SH-SY5Y (cell line): ENCODE data around the gene THUMPD2.

Experiments
- GATA2 ChIP-seq: IDR thresholded peaks from 2 replicates; pipeline ENCODE4 v1.6.1; 2011; ENCODE audit warnings: mild to moderate bottlenecking, low read depth, low read length
- GATA3 ChIP-seq: IDR thresholded peaks from 2 replicates; pipeline ENCODE4 v1.6.1; 2011; ENCODE audit warnings: low read depth, mild to moderate bottlenecking, low read length, moderate library complexity

The THUMPD2 gene

GRCh38 chr2:39710807-39711206 lies 68.3 kb downstream of the THUMPD2 start:
- TF ChIP-seq GATA2 = no peak

- no peak for TF ChIP-seq GATA3
- no peak for TF ChIP-seq GATA2
Measured at GRCh38 chr2:39708003-39708402, 71.1 kb downstream of the THUMPD2 start.

GRCh38 chr2:39706945-39707344 lies 72.1 kb downstream of the THUMPD2 start:
- TF ChIP-seq GATA2 = no peak
- no peak for TF ChIP-seq GATA3

- TF ChIP-seq GATA2 (no peak), GATA3 (no peak)
Measured at GRCh38 chr2:39706312-39706711, 72.7 kb downstream of the THUMPD2 start.

GRCh38 chr2:39705638-39706037 lies 73.4 kb downstream of the THUMPD2 start:
- TF ChIP-seq GATA2 (no peak), GATA3 (no peak)

GRCh38 chr2:39704540-39704939 lies 74.5 kb downstream of the THUMPD2 start:
- TF ChIP-seq GATA3 (no peak), GATA2 (no peak)

- TF ChIP-seq GATA3 (peak; percentile 82), GATA2 (peak; percentile 55; the same call in 1 of the 2 replicates)
Measured at GRCh38 chr2:39703181-39703872, 75.7 kb downstream of the THUMPD2 start.

GRCh38 chr2:39701137-39701536 lies 77.9 kb downstream of the THUMPD2 start:
- TF ChIP-seq GATA3 (no peak), GATA2 (no peak)

GRCh38 chr2:39697454-39697853 lies 81.6 kb downstream of the THUMPD2 start:
- TF ChIP-seq GATA2 = no peak
- no peak for TF ChIP-seq GATA3

- TF ChIP-seq GATA2 (no peak), GATA3 (no peak)
Measured at GRCh38 chr2:39696838-39697237, 82.2 kb downstream of the THUMPD2 start.

- TF ChIP-seq GATA2 = no peak
- TF ChIP-seq GATA3 = no peak
Measured at GRCh38 chr2:39696101-39696553, 82.9 kb downstream of the THUMPD2 start.

GRCh38 chr2:39693245-39693644 lies 85.8 kb downstream of the THUMPD2 start:
- TF ChIP-seq GATA3 = no peak
- TF ChIP-seq GATA2 = no peak

GRCh38 chr2:39689876-39690275 lies 89.2 kb downstream of the THUMPD2 start:
- TF ChIP-seq GATA3 (no peak), GATA2 (no peak)

GRCh38 chr2:39689272-39689841 lies 89.7 kb downstream of the THUMPD2 start:
- TF ChIP-seq GATA2 (no peak), GATA3 (no peak)

GRCh38 chr2:39688181-39688580 lies 90.9 kb downstream of the THUMPD2 start:
- TF ChIP-seq GATA2 (no peak), GATA3 (no peak)
